Measurements from ENCODE around the gene MAPKAPK2. TPM values are rescaled to one million over a fixed set of nuclear protein-coding genes. Genes with fewer than 3 reads are reported as not detected.

The MAPKAPK2 gene
- total and polyA plus RNA-seq, 2 donors (not counting 1 experiment from before 2014, with no cell fraction given): 60.3 to 85.8 TPM

- ATAC-seq (ENCODE audit: low read depth) (peak; percentile 16), DNase-seq (no peak)
- H4K20me1 ChIP-seq (ENCODE audit: control insufficient read depth, insufficient read depth, low read length, poor library complexity, severe bottlenecking): no peaks in the 10 kb centered on the region
- ChIA-PET POLR2A (interaction anchor here (0.5 to 2.5 kb wide), 5 partner anchors 10 to 91 kb away, joined by 3 to 10 read pairs (median 4); no protein-coding TSS in a partner anchor), CTCF (interaction anchor here (0.7 to 10.9 kb wide), 17 partner anchors 8 to 163 kb away, joined by 3 to 81 read pairs (median 4); no protein-coding TSS in a partner anchor)
- Mint-ChIP-seq H3K4me3 (peak within 1 kb of the TSS; percentile 80), H3K27ac (peak within 1 kb of the TSS; percentile 78), H3K4me1 (peaks cover 88% of the 10 kb centered on the region), H3K9me3 (ENCODE audit: insufficient read depth) (no peaks in the 10 kb centered on the region), H3K27me3 (no peaks in the 10 kb centered on the region)
- peaks cover 70 to 77% of the 10 kb centered on the region in 2 donors for H3K4me1 ChIP-seq (ENCODE audit: control insufficient read depth in 2 of 2, insufficient read depth in 2 of 2, low read length in 2 of 2)
- H3K36me3 ChIP-seq (replicated peaks in 1 of 2; ENCODE audit: control extremely low read depth in 1 of 2, control insufficient read depth in 1 of 2, extremely low read depth in 1 of 2, insufficient read depth in 2 of 2, low read length in 1 of 2): no peaks in the 10 kb centered on the region
- H3K27ac ChIP-seq (ENCODE audit: low read length in 2 of 2): no peak within 1 kb of the TSS
- H3K4me3 ChIP-seq (ENCODE audit: control extremely low read depth in 1 of 5, extremely low read depth in 1 of 5, insufficient read depth in 1 of 5, low read depth in 2 of 5, low read length in 4 of 5): no peak within 1 kb of the TSS
- no peaks in the 10 kb centered on the region for H3K9me3 ChIP-seq (ENCODE audit: control extremely low read depth in 1 of 3, control insufficient read depth in 2 of 3, insufficient read depth in 1 of 3, low read length in 2 of 3)
- TF ChIP-seq EZH2 (IDR thresholded peaks at IDR 0.05; ENCODE audit: borderline replicate concordance, insufficient read depth, low read depth, low read length, poor library complexity, severe bottlenecking): no peak
- TF ChIP-seq, protein P1, sequence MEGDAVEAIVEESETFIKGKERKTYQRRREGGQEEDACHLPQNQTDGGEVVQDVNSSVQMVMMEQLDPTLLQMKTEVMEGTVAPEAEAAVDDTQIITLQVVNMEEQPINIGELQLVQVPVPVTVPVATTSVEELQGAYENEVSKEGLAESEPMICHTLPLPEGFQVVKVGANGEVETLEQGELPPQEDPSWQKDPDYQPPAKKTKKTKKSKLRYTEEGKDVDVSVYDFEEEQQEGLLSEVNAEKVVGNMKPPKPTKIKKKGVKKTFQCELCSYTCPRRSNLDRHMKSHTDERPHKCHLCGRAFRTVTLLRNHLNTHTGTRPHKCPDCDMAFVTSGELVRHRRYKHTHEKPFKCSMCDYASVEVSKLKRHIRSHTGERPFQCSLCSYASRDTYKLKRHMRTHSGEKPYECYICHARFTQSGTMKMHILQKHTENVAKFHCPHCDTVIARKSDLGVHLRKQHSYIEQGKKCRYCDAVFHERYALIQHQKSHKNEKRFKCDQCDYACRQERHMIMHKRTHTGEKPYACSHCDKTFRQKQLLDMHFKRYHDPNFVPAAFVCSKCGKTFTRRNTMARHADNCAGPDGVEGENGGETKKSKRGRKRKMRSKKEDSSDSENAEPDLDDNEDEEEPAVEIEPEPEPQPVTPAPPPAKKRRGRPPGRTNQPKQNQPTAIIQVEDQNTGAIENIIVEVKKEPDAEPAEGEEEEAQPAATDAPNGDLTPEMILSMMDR (IDR thresholded peaks at IDR 0.05): no peak
- no peak within 1 kb of the TSS for H2AFZ ChIP-seq (ENCODE audit: insufficient read depth, low read depth, low read length, poor library complexity, severe bottlenecking)
- H3K4me2 ChIP-seq (replicated peaks; ENCODE audit: low read depth, low read length, poor library complexity, severe bottlenecking): peak within 1 kb of the TSS; percentile 25
- intact Hi-C loops (cut with micrococcal nuclease): loop anchor here (2.0 kb wide), 4 partner anchors 14 to 36 kb away; no protein-coding TSS in a partner anchor
- H3K27me3 ChIP-seq (replicated peaks in 1 of 4; ENCODE audit: control extremely low read depth in 1 of 4, control insufficient read depth in 3 of 4, insufficient read depth in 4 of 4, low read length in 3 of 4): peaks cover 0 to under 1% (median 0%) of the 10 kb centered on the region in 4 experiments
- H3K79me2 ChIP-seq (ENCODE audit: control insufficient read depth, insufficient read depth, low read length): no peaks in the 10 kb centered on the region
- H3K9ac ChIP-seq (ENCODE audit: low read length): no peak within 1 kb of the TSS
- 22% methylated on average over 6 of the region's 9 CpGs for WGBS (ENCODE audit: insufficient coverage)
These were observed 86.0 kb downstream of the MAPKAPK2 start, which contains the start of gene IL19 for GRCh38 chr1:206770531-206771337. Gene IL19, plus strand, starts transcription at chr1:206770773. Its CDS starts 65,890 bp downstream, at chr1:206836663.
